ENCODE data around the gene PDS5A.

DNA sequence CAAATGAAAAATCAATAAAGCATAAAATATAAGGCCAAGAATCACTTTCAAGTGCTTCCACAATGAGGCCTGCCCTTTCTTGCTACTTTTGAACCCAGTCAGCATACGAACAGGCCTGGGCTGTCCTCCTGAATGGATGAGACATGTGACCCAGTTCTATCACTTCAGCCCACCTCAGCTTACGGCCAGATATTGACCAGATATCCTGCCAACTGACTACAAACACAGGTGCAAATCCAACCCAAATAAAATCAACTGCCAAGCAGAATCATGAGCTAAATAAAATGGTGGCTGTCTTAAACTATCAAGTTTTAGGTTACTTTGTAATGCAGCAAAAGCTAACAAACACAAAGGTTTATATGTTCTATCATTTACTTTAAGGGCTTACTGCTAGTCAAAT, 53.7 kb downstream of the PDS5A start:
- TF ChIP-seq, protein P1, sequence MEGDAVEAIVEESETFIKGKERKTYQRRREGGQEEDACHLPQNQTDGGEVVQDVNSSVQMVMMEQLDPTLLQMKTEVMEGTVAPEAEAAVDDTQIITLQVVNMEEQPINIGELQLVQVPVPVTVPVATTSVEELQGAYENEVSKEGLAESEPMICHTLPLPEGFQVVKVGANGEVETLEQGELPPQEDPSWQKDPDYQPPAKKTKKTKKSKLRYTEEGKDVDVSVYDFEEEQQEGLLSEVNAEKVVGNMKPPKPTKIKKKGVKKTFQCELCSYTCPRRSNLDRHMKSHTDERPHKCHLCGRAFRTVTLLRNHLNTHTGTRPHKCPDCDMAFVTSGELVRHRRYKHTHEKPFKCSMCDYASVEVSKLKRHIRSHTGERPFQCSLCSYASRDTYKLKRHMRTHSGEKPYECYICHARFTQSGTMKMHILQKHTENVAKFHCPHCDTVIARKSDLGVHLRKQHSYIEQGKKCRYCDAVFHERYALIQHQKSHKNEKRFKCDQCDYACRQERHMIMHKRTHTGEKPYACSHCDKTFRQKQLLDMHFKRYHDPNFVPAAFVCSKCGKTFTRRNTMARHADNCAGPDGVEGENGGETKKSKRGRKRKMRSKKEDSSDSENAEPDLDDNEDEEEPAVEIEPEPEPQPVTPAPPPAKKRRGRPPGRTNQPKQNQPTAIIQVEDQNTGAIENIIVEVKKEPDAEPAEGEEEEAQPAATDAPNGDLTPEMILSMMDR (IDR thresholded peaks at IDR 0.05; ENCODE audit: low read length), result no peak
- TF ChIP-seq EZH2 (optimal IDR thresholded peaks at IDR 0.05; ENCODE audit: low read depth, low read length), result no peak

Data from MM.1S (cell line).